A549 (cell line): ENCODE data around the gene UBXN7.

ENCODE experiments used
- CEBPB ChIP-seq, 2 experiments: fragments of >200 bp in 1 of 2; sonication (Bioruptor Twin) in 1 of 2; formaldehyde crosslinking in 1 of 2; IDR thresholded peaks; 2 replicates each; pipeline ENCODE4 v1.6.1; 2012 to 2016
- JUN ChIP-seq, 2 experiments: fragments of >200 bp; sonication (Bioruptor Twin); formaldehyde crosslinking; IDR thresholded peaks; 2 replicates in 1 of 2; 3 replicates in 1 of 2; pipeline ENCODE4 v1.6.1; 2016 to 2017
- MAZ ChIP-seq: fragments of 150-350 bp; IDR thresholded peaks from 2 replicates; pipeline ENCODE4 v1.6.1; 2014; ENCODE audit warnings: antibody characterized with exemption, low read depth, low read length, borderline replicate concordance
- NR3C1 ChIP-seq: fragments of >200 bp; sonication (Bioruptor Twin); formaldehyde crosslinking; IDR thresholded peaks from 3 replicates; pipeline ENCODE4 v1.6.1; 2017
- POLR2A ChIP-seq: IDR thresholded peaks from 2 replicates; pipeline ENCODE4 v1.6.1; 2012; ENCODE audit warnings: mild to moderate bottlenecking, low read length
- SMC3 ChIP-seq: fragments of >200 bp; sonication (Bioruptor Twin); formaldehyde crosslinking; IDR thresholded peaks from 3 replicates; pipeline ENCODE4 v1.6.1; 2018; ENCODE audit warnings: inconsistent platforms
- TF ChIP-seq, protein P1 (sequence below): fragments of 450-650 bp; IDR thresholded peaks from 2 replicates; pipeline ENCODE4 v1.6.1; 2014; ENCODE audit warnings: antibody characterized with exemption
- TF ChIP-seq, protein P2 (sequence below): fragments of >200 bp; sonication (Bioruptor Twin); formaldehyde crosslinking; IDR thresholded peaks from 3 replicates; pipeline ENCODE4 v1.5.1; 2016
- TF ChIP-seq, protein P3 (sequence below): IDR thresholded peaks from 2 replicates; pipeline ENCODE4 v1.6.1; 2012
- TF ChIP-seq, protein P4 (sequence below): IDR thresholded peaks from 2 replicates; pipeline ENCODE4 v1.6.1; 2012; ENCODE audit warnings: low read depth, borderline replicate concordance
- TF ChIP-seq, protein P5 (sequence below): fragments of 200-600 bp; sonication (generic); IDR thresholded peaks from 2 replicates; pipeline ENCODE4 v1.6.1; 2016; ENCODE audit warnings: antibody characterized with exemption, mild to moderate bottlenecking, moderate library complexity

DNA sequence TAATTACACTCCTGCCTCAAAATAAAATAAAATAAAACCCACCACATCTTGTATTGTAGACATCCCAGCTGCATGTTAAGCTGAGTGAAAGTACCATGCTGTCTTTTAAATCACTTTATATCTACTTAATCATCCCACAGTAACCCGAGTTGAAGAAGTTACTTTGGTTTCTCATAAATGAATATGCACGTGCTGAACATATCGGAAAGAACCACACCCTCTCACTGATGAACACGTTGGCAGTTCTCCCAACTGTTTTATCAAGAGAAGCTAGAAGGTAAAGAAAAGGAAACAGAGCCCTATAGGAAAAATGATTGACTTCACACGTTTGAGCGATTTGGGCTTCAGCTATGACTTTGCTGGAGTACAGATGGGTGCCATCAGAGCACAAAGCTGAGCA, 78.1 kb downstream of the UBXN7 start:
- no peak for TF ChIP-seq SMC3
- TF ChIP-seq MAZ: no peak
- TF ChIP-seq, protein P1, sequence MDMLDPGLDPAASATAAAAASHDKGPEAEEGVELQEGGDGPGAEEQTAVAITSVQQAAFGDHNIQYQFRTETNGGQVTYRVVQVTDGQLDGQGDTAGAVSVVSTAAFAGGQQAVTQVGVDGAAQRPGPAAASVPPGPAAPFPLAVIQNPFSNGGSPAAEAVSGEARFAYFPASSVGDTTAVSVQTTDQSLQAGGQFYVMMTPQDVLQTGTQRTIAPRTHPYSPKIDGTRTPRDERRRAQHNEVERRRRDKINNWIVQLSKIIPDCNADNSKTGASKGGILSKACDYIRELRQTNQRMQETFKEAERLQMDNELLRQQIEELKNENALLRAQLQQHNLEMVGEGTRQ: no peak
- TF ChIP-seq, protein P2, sequence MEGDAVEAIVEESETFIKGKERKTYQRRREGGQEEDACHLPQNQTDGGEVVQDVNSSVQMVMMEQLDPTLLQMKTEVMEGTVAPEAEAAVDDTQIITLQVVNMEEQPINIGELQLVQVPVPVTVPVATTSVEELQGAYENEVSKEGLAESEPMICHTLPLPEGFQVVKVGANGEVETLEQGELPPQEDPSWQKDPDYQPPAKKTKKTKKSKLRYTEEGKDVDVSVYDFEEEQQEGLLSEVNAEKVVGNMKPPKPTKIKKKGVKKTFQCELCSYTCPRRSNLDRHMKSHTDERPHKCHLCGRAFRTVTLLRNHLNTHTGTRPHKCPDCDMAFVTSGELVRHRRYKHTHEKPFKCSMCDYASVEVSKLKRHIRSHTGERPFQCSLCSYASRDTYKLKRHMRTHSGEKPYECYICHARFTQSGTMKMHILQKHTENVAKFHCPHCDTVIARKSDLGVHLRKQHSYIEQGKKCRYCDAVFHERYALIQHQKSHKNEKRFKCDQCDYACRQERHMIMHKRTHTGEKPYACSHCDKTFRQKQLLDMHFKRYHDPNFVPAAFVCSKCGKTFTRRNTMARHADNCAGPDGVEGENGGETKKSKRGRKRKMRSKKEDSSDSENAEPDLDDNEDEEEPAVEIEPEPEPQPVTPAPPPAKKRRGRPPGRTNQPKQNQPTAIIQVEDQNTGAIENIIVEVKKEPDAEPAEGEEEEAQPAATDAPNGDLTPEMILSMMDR: no peak
- TF ChIP-seq, protein P3, sequence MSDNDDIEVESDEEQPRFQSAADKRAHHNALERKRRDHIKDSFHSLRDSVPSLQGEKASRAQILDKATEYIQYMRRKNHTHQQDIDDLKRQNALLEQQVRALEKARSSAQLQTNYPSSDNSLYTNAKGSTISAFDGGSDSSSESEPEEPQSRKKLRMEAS: no peak
- TF ChIP-seq, protein P4, sequence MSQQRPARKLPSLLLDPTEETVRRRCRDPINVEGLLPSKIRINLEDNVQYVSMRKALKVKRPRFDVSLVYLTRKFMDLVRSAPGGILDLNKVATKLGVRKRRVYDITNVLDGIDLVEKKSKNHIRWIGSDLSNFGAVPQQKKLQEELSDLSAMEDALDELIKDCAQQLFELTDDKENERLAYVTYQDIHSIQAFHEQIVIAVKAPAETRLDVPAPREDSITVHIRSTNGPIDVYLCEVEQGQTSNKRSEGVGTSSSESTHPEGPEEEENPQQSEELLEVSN: no peak
- no peak for TF ChIP-seq JUN (IDR thresholded peaks at IDR 0.05)
- TF ChIP-seq POLR2A: no peak
- no peak for TF ChIP-seq CEBPB (IDR thresholded peaks at IDR 0.05)
- TF ChIP-seq, protein P5, sequence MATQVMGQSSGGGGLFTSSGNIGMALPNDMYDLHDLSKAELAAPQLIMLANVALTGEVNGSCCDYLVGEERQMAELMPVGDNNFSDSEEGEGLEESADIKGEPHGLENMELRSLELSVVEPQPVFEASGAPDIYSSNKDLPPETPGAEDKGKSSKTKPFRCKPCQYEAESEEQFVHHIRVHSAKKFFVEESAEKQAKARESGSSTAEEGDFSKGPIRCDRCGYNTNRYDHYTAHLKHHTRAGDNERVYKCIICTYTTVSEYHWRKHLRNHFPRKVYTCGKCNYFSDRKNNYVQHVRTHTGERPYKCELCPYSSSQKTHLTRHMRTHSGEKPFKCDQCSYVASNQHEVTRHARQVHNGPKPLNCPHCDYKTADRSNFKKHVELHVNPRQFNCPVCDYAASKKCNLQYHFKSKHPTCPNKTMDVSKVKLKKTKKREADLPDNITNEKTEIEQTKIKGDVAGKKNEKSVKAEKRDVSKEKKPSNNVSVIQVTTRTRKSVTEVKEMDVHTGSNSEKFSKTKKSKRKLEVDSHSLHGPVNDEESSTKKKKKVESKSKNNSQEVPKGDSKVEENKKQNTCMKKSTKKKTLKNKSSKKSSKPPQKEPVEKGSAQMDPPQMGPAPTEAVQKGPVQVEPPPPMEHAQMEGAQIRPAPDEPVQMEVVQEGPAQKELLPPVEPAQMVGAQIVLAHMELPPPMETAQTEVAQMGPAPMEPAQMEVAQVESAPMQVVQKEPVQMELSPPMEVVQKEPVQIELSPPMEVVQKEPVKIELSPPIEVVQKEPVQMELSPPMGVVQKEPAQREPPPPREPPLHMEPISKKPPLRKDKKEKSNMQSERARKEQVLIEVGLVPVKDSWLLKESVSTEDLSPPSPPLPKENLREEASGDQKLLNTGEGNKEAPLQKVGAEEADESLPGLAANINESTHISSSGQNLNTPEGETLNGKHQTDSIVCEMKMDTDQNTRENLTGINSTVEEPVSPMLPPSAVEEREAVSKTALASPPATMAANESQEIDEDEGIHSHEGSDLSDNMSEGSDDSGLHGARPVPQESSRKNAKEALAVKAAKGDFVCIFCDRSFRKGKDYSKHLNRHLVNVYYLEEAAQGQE: no peak
- no peak for TF ChIP-seq NR3C1
